ENCODE data around the gene ZNF557.
A peak's percentile ranks its signal among the peaks of the same experiment; 100 is the strongest.
"Not testable (repeated sequence)": the region's sequence is repeated elsewhere in the genome, so short reads cannot be mapped to it uniquely, and the experiment has no call there.

The ZNF557 gene

DNA sequence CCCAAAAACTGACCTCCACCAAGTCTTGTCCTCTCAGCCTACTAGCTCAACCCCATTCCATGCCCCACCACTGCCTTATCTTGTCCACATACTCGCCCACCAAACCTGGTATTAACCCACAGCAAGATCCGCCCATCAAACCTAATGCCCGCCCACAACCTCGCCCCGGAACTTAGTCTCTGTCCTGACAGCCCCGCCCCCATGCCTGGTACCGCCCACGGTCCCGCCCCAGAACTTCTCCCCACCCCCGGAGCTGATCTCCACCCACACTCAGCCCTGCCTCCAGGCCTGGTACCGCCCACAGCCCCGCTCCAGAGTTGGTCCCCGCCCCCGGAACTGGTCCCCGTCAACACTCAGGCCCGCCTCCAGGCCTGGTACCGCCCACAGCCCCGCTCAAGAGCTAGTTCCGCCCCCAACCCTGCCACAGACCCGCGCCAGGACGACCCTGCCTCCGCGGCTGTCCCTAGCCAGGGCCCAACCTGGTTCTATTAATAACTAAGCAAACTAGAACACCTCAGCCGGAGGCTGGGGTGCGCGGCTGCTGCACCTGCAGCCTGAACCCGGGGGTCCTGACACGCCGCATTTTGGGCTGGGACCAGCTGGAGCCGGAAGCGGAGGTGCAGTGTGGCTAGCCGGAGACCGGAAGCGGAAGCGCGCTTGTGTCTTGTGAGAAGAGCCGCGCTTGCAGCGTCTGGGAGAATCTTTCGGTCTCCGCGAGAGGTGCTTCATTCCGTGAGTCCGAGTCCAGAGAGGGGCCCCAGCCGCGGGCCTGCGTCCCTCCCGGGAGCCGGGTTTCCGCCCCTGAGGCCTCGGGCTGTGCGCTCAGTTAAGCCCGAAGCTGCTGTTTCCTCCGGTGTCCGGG lies at the start of gene ZNF557:
Gene ZNF557 (plus strand): TSS at position 662 of the 862 bp plus-strand sequence. CDS start 5,372 bp downstream, outside the sequence.
- peaks cover 19% of the 10 kb centered on the region for H3K79me2 ChIP-seq (ENCODE audit: insufficient read depth, low read length)
- peak within 1 kb of the TSS; percentile 88 for H2AFZ ChIP-seq (ENCODE audit: low read length)
- H3K9me2 ChIP-seq (replicated peaks; ENCODE audit: low read depth, low read length): no peaks in the 10 kb centered on the region
- H3K4me2 ChIP-seq (ENCODE audit: low read depth, low read length, poor library complexity, severe bottlenecking): peak within 1 kb of the TSS; percentile 97
- no peaks in the 10 kb centered on the region for H3K9me3 ChIP-seq (ENCODE audit: insufficient read depth, low read depth, low read length)
- no peak for TF ChIP-seq CTCF (conservative IDR thresholded peaks at IDR 0.05; ENCODE audit: low read length)
- peaks cover 18% of the 10 kb centered on the region for H4K20me1 ChIP-seq (ENCODE audit: insufficient read depth, low read length, poor library complexity, severe bottlenecking)
- H3K9ac ChIP-seq (ENCODE audit: low read depth, low read length, poor library complexity, severe bottlenecking): peak within 1 kb of the TSS; percentile 80
- H3K4me1 ChIP-seq (ENCODE audit: insufficient read depth, low read length, poor library complexity, severe bottlenecking): peaks cover 10% of the 10 kb centered on the region
- no peaks in the 10 kb centered on the region for H3K27me3 ChIP-seq (ENCODE audit: insufficient read depth, low read length, poor library complexity, severe bottlenecking)
- no peaks in the 10 kb centered on the region; the same call in 1 of the 2 replicates for H3F3A ChIP-seq (ENCODE audit: low read depth)
- peak within 1 kb of the TSS; percentile 78 for H3K4me3 ChIP-seq (ENCODE audit: low read length, poor library complexity, severe bottlenecking)
- peaks cover 12% of the 10 kb centered on the region; the same call in 1 of the 2 replicates for H3K36me3 ChIP-seq (ENCODE audit: insufficient read depth, low read length)

GRCh38 chr19:7021331-7021730 lies 48.2 kb upstream of the ZNF557 start, which contains the start of gene MBD3L2B:
Gene MBD3L2B (minus strand): TSS chr19:7021431. CDS start chr19:7021397, 34 bp downstream.
- not testable (repeated sequence) for H2AFZ ChIP-seq (ENCODE audit: low read length); H3K9me2 ChIP-seq (replicated peaks; ENCODE audit: low read depth, low read length); H3K79me2 ChIP-seq (ENCODE audit: insufficient read depth, low read length); H3K9ac ChIP-seq (ENCODE audit: low read depth, low read length, poor library complexity, severe bottlenecking); H3K4me2 ChIP-seq (ENCODE audit: low read depth, low read length, poor library complexity, severe bottlenecking); H3K9me3 ChIP-seq (ENCODE audit: insufficient read depth, low read depth, low read length); H4K20me1 ChIP-seq (ENCODE audit: insufficient read depth, low read length, poor library complexity, severe bottlenecking); H3K36me3 ChIP-seq (ENCODE audit: insufficient read depth, low read length); H3K27me3 ChIP-seq (ENCODE audit: insufficient read depth, low read length, poor library complexity, severe bottlenecking); H3K4me1 ChIP-seq (ENCODE audit: insufficient read depth, low read length, poor library complexity, severe bottlenecking); H3K4me3 ChIP-seq (ENCODE audit: low read length, poor library complexity, severe bottlenecking); H3F3A ChIP-seq (ENCODE audit: low read depth)

- H4K20me1 ChIP-seq (ENCODE audit: insufficient read depth, low read length, poor library complexity, severe bottlenecking); H3K9me2 ChIP-seq (replicated peaks; ENCODE audit: low read depth, low read length); H3K4me3 ChIP-seq (ENCODE audit: low read length, poor library complexity, severe bottlenecking); H3K79me2 ChIP-seq (ENCODE audit: insufficient read depth, low read length); H2AFZ ChIP-seq (ENCODE audit: low read length); H3K4me2 ChIP-seq (ENCODE audit: low read depth, low read length, poor library complexity, severe bottlenecking); H3F3A ChIP-seq (ENCODE audit: low read depth); H3K27me3 ChIP-seq (ENCODE audit: insufficient read depth, low read length, poor library complexity, severe bottlenecking); H3K4me1 ChIP-seq (ENCODE audit: insufficient read depth, low read length, poor library complexity, severe bottlenecking); H3K9me3 ChIP-seq (ENCODE audit: insufficient read depth, low read depth, low read length); H3K36me3 ChIP-seq (ENCODE audit: insufficient read depth, low read length); H3K9ac ChIP-seq (ENCODE audit: low read depth, low read length, poor library complexity, severe bottlenecking): not testable (repeated sequence)
Measured at GRCh38 chr19:7028790-7029189, 40.7 kb upstream of the ZNF557 start.

DNA sequence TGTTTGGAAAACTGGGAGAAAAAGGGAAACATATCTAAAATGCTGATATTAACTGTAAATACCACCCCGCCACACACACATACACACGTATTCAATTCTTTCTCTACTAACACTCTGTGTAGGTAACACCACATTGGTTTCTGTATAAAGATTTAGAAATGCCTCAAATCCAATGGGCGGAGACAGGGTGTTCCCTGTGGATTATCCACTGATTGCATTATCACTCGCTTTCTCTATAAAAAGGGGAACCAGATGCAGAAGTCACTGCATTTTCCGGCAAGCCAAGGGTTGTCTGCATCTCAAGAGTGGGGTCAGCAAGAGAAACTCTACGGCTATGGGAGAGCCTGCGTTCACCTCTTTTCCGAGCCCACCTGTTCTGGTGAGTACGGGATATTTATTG lies 39.2 kb upstream of the ZNF557 start, which contains the start of gene MBD3L5:
Gene MBD3L5 (plus strand): TSS at position 301 of the 400 bp plus-strand sequence. CDS start 34 bp downstream, at position 335.
- not testable (repeated sequence) for H3K36me3 ChIP-seq (ENCODE audit: insufficient read depth, low read length); H3K9me2 ChIP-seq (replicated peaks; ENCODE audit: low read depth, low read length); H3K4me2 ChIP-seq (ENCODE audit: low read depth, low read length, poor library complexity, severe bottlenecking); H3K4me1 ChIP-seq (ENCODE audit: insufficient read depth, low read length, poor library complexity, severe bottlenecking); H3K79me2 ChIP-seq (ENCODE audit: insufficient read depth, low read length); H3F3A ChIP-seq (ENCODE audit: low read depth); H3K27me3 ChIP-seq (ENCODE audit: insufficient read depth, low read length, poor library complexity, severe bottlenecking); H3K9me3 ChIP-seq (ENCODE audit: insufficient read depth, low read depth, low read length); H3K4me3 ChIP-seq (ENCODE audit: low read length, poor library complexity, severe bottlenecking); H2AFZ ChIP-seq (ENCODE audit: low read length); H4K20me1 ChIP-seq (ENCODE audit: insufficient read depth, low read length, poor library complexity, severe bottlenecking); H3K9ac ChIP-seq (ENCODE audit: low read depth, low read length, poor library complexity, severe bottlenecking)

DNA sequence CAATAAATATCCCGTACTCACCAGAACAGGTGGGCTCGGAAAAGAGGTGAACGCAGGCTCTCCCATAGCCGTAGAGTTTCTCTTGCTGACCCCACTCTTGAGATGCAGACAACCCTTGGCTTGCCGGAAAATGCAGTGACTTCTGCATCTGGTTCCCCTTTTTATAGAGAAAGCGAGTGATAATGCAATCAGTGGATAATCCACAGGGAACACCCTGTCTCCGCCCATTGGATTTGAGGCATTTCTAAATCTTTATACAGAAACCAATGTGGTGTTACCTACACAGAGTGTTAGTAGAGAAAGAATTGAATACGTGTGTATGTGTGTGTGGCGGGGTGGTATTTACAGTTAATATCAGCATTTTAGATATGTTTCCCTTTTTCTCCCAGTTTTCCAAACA lies 29.4 kb upstream of the ZNF557 start, which contains the start of gene MBD3L4:
Gene MBD3L4 (minus strand): TSS at position 101 of the 400 bp plus-strand sequence. CDS start 35 bp downstream, at position 66.
- not testable (repeated sequence) for H3K9me2 ChIP-seq (replicated peaks; ENCODE audit: low read depth, low read length); H3K27me3 ChIP-seq (ENCODE audit: insufficient read depth, low read length, poor library complexity, severe bottlenecking); H3K9me3 ChIP-seq (ENCODE audit: insufficient read depth, low read depth, low read length); H3F3A ChIP-seq (ENCODE audit: low read depth); H3K4me1 ChIP-seq (ENCODE audit: insufficient read depth, low read length, poor library complexity, severe bottlenecking); H3K9ac ChIP-seq (ENCODE audit: low read depth, low read length, poor library complexity, severe bottlenecking); H3K4me3 ChIP-seq (ENCODE audit: low read length, poor library complexity, severe bottlenecking); H3K4me2 ChIP-seq (ENCODE audit: low read depth, low read length, poor library complexity, severe bottlenecking); H3K79me2 ChIP-seq (ENCODE audit: insufficient read depth, low read length); H2AFZ ChIP-seq (ENCODE audit: low read length); H4K20me1 ChIP-seq (ENCODE audit: insufficient read depth, low read length, poor library complexity, severe bottlenecking); H3K36me3 ChIP-seq (ENCODE audit: insufficient read depth, low read length)

DNA sequence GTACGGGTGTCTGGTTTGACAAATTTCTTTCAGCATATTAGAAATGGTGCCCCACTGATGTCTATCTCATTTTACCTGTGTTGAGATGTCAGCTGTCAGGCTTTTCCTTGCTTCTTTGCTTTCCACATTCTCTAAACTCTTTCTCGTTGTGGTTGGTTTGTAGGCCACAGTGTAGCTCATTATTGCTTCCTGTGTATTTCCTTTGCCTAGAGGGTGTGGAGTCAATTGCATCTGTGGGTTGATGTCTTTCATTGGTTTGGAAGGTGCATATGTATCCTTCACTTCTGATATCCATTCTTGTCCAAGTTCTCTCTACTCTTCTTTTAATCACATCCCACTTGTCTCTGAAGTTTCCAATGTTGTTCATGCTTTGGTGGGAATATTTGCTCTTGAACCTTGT lies 27.9 kb upstream of the ZNF557 start:
- H3K27me3 ChIP-seq (ENCODE audit: insufficient read depth, low read length, poor library complexity, severe bottlenecking); H3K36me3 ChIP-seq (ENCODE audit: insufficient read depth, low read length); H2AFZ ChIP-seq (ENCODE audit: low read length); H4K20me1 ChIP-seq (ENCODE audit: insufficient read depth, low read length, poor library complexity, severe bottlenecking); H3K4me3 ChIP-seq (ENCODE audit: low read length, poor library complexity, severe bottlenecking); H3K4me2 ChIP-seq (ENCODE audit: low read depth, low read length, poor library complexity, severe bottlenecking); H3K9me2 ChIP-seq (replicated peaks; ENCODE audit: low read depth, low read length); H3K9ac ChIP-seq (ENCODE audit: low read depth, low read length, poor library complexity, severe bottlenecking); H3K4me1 ChIP-seq (ENCODE audit: insufficient read depth, low read length, poor library complexity, severe bottlenecking); H3K79me2 ChIP-seq (ENCODE audit: insufficient read depth, low read length); H3F3A ChIP-seq (ENCODE audit: low read depth); H3K9me3 ChIP-seq (ENCODE audit: insufficient read depth, low read depth, low read length): not testable (repeated sequence)

All from Loucy (cell line).